HL-60/S4 (cell line): ENCODE measurements around the gene CTBP2.

ENCODE experiments used
- in situ Hi-C: fragments of 300-500 bp; cut with MboI; formaldehyde crosslinking; loops from 2 replicates; pipeline ENCODE4 v1.14.3; 2022; ENCODE audit warnings: low sequenced_read_pairs

Gene CTBP2

DNA sequence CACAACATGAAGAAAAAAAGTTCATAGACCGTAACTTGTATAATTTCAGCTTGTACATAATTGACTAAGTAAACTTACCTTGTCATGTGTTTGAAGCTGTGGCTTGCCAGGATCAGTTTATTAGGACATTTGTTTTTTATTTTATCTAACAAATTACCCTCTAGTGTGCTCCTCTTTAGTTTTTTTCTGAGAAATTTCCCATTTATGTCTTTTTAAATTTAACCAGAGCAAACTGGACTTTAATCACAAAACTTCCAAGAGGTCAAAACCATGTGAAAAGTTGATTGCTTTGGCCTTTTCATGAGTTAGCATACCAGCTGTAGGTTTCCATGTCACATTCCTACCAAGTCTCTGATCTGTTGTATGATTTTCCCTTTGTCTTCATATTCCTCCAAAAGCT, 176.0 kb downstream of the CTBP2 start:
- in situ Hi-C loops: no loop called here

DNA sequence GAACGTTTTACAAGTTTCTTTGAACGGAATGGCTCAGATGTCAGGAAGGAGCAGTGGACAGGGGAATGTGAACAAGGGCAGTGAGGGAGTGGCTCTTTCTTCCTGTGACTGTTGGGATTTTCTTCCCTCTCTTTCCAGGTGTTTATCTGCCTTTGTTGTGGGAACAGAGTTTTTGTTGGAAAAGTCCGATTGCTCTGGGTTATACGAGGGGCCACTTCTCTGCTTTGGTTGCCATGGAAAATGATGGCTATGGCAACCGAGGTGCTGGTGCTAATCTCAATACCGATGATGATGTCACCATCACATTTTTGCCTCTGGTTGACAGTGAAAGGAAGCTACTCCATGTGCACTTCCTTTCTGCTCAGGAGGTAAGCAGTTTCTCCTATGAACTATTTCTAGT, 177.0 kb downstream of the CTBP2 start:
- in situ Hi-C loops: no loop called here

DNA sequence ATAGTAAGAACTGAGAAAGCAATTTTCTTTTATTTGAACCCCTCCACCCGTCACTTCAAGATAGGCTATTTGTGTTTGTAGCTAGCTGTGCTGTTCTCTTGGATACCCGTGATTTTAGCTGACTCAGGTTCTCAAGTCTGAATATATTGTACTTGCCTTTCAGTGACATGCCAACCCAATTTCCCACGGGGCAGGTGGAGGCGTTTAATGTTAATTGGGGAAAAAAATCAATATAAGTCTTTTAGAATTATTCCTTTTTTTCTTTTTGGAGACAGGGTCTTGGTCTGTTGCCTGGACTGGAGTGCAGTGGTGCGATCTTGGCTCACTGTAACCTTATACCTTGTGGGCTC, 182.0 kb downstream of the CTBP2 start:
- in situ Hi-C loops: no loop called here

DNA sequence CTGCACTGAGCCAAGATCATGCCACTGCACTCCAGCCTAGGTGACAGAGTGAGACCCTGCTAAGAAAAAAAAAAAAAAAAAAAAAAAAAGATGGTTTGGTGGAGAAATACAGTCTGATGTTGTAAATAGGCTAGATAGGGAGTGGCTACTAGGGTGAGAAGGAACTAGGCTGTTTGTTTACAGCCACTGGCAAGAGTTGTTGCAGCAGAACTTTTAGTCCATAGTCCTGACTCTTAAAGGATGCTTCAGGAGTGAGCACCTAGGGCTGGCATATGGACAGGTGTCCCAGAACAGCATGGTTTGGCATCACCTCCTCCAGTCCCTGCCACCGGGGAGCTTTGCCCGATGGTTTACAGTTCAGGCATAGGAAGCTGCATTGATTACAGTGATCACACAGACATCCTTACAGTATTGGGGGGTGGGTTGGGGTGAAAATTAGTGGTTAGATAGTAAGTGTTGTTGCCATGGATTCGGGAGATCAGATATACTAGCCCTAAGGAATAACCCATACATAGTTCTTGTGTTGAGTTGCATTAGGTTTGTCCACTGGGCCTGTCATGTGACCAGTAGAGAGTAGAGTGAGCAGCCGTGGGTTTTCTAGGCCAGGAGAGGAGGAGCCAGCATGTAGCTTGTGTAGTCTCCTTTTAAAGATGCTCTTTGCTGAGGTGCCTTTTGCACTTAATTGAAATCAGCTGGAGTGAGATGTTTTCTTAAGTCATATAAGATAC, 182.6 kb downstream of the CTBP2 start:
- in situ Hi-C loops: no loop called here

GRCh38 chr10:124977161-124977560, 183.2 kb downstream of the CTBP2 start:
- in situ Hi-C loops: no loop called here

DNA sequence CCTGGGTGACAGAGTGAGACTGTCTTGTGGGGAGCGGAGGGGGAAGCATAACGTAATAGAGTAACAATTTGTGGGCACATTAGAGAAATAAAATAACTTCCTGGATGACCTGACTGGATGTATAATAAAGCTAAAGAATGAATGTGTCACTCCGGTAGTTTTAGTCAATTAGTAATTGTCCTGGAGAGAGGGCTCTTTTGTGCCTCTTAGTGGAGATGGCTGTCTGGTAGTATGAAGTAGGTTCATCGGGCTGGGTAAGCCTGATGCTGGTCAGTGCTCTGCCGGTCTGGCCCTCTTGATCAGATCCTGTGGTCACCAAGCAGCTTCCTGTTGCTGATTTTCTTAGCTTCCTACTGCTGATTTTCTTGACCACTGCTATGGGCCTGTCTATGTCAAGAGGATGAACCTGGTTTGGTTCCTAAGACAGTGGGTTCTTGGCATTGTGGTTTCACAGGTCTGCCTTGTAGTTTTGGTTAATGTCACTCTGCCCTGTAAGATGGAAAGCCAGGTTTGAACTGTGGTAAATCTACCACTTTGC, 184.3 kb downstream of the CTBP2 start:
- in situ Hi-C loops: no loop called here

DNA sequence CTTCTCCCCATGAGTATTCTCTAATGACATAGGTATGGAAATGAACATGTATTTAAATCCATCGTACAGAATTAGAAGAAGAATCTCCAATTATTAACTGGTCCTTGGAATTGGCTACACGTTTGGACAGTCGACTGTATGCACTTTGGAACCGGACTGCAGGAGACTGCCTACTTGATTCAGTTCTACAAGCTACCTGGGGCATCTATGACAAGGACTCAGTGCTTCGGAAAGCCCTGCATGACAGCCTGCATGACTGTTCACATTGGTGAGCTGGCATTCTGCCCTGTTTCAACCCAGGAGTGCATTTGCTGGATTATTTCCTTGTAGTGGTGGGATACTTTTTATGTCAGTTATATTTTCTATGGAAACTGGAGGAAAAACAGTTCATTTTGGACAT, 186.2 kb downstream of the CTBP2 start:
- in situ Hi-C loops: no loop called here

GRCh38 chr10:124972637-124973036, 187.7 kb downstream of the CTBP2 start:
- in situ Hi-C loops: no loop called here

- in situ Hi-C loops: no loop called here
Observed at GRCh38 chr10:124971276-124971675, 189.1 kb downstream of the CTBP2 start.

- in situ Hi-C loops: no loop called here
Observed at GRCh38 chr10:124967255-124967654, 193.1 kb downstream of the CTBP2 start.

GRCh38 chr10:124966008-124966407, 194.4 kb downstream of the CTBP2 start:
- in situ Hi-C loops: no loop called here

- in situ Hi-C loops: no loop called here
Observed at GRCh38 chr10:124963866-124964720, 196.3 kb downstream of the CTBP2 start.

- in situ Hi-C loops: no loop called here
Observed at GRCh38 chr10:124962421-124962820, 197.9 kb downstream of the CTBP2 start.

DNA sequence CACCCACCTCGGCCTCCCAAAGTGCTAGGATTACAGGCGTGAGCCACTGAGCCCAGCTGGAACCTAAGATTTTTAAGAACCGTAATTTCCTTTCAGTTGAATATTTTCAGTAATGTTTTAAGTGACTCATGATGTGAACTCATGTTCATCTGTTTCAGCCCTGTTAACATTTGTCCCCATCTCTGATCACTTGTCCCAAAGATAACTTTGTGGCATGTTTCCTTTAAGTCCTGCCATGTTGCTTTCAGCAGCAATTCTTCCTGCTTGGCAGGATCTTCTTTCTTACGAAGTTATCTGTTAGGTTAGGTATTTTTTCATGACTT, 199.2 kb downstream of the CTBP2 start:
- in situ Hi-C loops: no loop called here

DNA sequence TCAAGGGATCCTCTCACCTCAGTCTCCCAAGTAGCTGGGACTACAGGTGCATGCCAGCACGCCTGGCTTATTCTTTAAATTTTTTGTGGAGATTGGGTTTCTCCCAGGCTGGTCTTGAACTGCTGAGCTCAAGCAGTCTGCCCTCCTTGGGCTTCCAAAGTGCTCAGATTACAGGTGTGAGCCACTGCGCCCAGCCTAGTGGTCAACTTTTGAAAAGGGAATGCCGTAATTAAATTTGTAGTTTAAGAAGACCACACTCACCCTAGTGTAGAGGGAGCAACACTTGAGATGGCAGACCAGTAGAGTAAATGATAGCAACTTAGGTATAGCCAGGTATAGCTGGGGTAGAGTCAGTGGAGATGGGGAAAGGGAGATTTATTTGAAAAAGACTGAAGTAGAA, 200.8 kb downstream of the CTBP2 start:
- in situ Hi-C loops: no loop called here

DNA sequence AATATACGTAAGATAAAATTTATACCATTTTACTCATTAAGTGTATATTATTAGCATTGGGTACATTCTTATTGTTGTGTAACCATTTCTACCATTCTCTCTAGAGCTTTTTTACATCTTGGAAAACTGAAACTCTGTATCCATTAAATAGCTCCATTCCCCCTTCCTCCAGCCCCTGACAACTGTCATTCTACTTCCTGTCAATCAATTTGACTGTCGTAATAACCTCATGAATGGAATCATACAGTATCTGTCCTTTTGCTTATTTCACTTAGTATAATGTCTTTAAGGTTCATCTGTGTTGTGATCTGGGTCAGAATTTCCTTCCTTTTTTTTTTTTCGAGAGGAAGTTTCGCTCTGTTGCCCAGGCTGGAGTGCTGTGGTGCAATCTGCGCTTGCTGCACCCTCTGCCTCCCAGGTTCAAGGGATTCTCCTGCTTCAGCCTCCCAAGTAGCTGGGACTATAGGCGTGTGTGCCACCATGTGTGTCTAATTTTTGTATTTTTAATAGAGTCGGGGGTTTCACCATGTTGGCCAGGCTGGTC, 202.9 kb downstream of the CTBP2 start:
- in situ Hi-C loops: no loop called here

GRCh38 chr10:124956764-124957163, 203.6 kb downstream of the CTBP2 start:
- in situ Hi-C loops: no loop called here

DNA sequence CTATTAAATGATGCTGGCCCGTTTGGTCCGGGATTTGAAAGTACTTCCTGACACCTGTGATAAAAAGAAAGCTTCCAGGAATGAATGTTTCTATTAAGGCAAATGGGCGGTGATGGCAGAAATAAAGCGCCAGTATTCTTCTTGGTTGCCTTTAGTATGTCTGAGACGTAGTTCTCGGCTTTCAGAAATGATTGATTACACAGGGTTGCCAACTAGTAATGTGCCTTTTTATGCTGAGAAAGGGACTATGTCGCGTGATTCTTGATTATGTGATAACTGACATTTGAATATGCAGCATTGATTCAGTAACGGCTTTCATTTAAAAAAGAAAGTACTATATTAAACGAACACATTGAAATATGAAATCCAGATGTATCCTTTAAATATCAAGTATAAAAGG, 204.5 kb downstream of the CTBP2 start:
- in situ Hi-C loops: no loop called here

GRCh38 chr10:124955243-124955642, 205.1 kb downstream of the CTBP2 start:
- in situ Hi-C loops: no loop called here

GRCh38 chr10:124953421-124953820, 206.9 kb downstream of the CTBP2 start:
- in situ Hi-C loops: no loop called here

GRCh38 chr10:124952123-124952522, 208.2 kb downstream of the CTBP2 start:
- in situ Hi-C loops: no loop called here

DNA sequence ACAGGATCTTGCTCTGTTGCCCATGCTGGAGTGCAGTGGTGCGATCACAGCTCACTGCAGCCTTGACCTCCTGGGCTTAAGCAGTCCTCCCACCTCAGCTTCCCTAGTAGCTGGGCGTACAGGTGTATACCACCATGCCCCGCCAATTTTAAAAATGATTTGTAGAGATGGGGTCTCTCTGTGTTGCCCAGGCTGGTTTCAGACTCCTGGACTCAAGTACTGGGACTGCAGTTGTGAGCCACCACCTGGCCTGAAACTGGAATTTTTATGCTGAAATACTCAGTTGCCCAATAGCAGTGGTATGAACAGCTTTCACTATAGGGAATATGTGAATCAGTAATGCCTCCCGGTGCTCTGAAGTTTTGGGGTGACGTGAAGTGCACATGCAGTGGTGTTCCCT, 210.8 kb downstream of the CTBP2 start:
- in situ Hi-C loops: no loop called here
